Erythroblast (primary cell): ENCODE results near the gene DENND4A.

Experiments used
- GATA1 ChIP-seq: IDR thresholded peaks from 2 replicates; pipeline ENCODE4 v1.6.1; 2011; ENCODE audit warnings: low read depth, mild to moderate bottlenecking, control low read depth, low read length, moderate library complexity
- POLR2A ChIP-seq: IDR thresholded peaks from 2 replicates; pipeline ENCODE4 v1.6.1; 2011; ENCODE audit warnings: mild to moderate bottlenecking, low read length

- no peak for TF ChIP-seq POLR2A
- TF ChIP-seq GATA1, result no peak
Measured at GRCh38 chr15:65804252-65804931, 12.3 kb upstream of the DENND4A start.
